D721Med (cell line): ENCODE data around the gene MRPS7.

Experiments
- DNase-seq: peaks from one replicate; pipeline ENCODE4 v3.0.0; 2011; ENCODE audit warnings: low spot score; ENCODE audit not compliant: insufficient read length
- FAIRE-seq: peaks from 2 replicates; lab custom pipeline; 2011; peaks lifted over from hg19 to GRCh38; lab: Jason Lieb, UNC
- TF ChIP-seq, protein P1 (sequence below): IDR thresholded peaks from 2 replicates; pipeline ENCODE4 v1.5.1; 2012; ENCODE audit warnings: mild to moderate bottlenecking, control low read depth; ENCODE audit not compliant: insufficient read depth; ENCODE audit errors: missing control alignments

The MRPS7 gene

DNA sequence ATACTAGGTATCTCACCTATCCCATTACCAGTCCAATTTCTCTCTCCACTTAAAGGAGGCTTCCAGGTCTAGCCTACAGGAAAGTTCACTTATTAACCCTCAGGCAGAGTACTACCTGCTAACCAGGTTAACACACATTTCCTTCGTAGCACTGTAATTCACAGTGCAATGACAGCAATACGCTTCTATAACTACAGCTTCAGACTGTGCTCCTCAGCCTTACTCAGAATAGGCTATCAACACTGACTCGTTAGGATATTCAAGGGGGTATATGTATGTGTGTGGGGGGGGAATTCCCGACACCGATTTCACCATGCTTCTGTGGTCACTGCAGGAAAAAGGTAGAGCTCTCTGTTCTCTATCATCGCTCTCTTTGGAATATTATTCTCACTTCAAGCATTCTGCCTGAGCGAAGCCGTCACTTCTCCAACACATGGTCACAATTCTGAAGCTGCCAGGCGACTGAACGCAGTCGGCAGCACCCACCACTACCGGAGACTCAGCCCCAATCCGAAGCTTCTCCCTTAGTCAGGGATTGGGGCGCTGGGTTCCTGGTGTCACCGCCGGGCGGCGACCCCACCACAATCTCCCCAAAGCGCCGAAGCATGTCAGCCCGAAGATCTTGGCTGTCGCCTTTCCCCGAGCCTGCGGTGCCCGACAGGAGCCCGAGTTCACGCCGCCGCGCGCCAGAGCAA lies 891 bp upstream of the MRPS7 start:
- FAIRE-seq (no peak), DNase-seq (no peak)
- TF ChIP-seq, protein P1, sequence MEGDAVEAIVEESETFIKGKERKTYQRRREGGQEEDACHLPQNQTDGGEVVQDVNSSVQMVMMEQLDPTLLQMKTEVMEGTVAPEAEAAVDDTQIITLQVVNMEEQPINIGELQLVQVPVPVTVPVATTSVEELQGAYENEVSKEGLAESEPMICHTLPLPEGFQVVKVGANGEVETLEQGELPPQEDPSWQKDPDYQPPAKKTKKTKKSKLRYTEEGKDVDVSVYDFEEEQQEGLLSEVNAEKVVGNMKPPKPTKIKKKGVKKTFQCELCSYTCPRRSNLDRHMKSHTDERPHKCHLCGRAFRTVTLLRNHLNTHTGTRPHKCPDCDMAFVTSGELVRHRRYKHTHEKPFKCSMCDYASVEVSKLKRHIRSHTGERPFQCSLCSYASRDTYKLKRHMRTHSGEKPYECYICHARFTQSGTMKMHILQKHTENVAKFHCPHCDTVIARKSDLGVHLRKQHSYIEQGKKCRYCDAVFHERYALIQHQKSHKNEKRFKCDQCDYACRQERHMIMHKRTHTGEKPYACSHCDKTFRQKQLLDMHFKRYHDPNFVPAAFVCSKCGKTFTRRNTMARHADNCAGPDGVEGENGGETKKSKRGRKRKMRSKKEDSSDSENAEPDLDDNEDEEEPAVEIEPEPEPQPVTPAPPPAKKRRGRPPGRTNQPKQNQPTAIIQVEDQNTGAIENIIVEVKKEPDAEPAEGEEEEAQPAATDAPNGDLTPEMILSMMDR: peak; percentile 13

DNA sequence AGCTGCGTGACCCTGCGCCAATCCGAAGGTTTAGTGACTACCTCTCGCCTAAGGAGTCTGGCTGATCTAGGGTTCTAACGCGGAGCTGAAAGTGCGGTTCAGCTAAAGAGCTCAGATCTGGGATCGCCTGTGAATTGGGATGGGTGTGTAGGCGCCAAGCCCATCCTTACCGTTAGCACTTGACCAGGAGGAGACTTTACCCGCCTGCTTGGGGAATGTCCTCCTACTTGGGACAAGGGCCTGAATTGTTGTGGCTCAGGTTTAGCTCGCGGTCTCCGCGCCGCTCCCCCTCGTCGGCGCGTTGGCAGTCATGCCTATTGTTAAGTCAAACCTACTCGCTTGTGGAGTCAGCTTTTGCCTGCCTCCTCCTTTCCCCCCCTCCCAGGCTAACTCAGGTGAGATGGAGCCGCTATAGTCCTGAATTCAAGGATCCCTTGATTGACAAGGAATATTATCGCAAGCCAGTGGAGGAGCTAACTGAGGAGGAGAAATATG lies 480 bp downstream of the MRPS7 start:
- DNase-seq (no peak), FAIRE-seq (no peak)
- TF ChIP-seq, protein P1: no peak

- FAIRE-seq: no peak
- TF ChIP-seq, protein P1: no peak
- DNase-seq: no peak
These were observed 1.4 kb downstream of the MRPS7 start for GRCh38 chr17:75263055-75263454.

- FAIRE-seq (no peak), DNase-seq (no peak)
- TF ChIP-seq, protein P1: no peak
These were observed 4.1 kb downstream of the MRPS7 start for GRCh38 chr17:75265614-75266315.

GRCh38 chr17:75266316-75267152 lies 4.9 kb downstream of the MRPS7 start:
- no peak for DNase-seq
- TF ChIP-seq, protein P1: no peak
- no peak for FAIRE-seq

DNA sequence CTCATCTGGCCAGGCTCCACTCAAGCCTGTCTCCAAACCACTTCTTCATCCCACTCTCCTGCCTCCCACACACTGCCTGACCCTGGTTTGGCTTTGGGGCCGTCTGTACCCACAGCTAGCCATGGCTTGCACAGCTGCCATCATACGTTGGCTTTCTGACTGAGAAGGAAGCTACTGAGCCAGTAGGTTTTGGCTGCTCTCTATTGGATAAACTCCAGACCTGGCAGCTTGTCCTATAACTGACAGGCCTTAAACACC lies 5.4 kb downstream of the MRPS7 start:
- no peak for FAIRE-seq
- DNase-seq: no peak
- TF ChIP-seq, protein P1: no peak
